Karpas-422 (cell line): ENCODE measurements around the gene MAN1C1. TPM values are rescaled to one million over a fixed set of nuclear protein-coding genes. Genes with fewer than 3 reads are reported as not detected.
A peak's percentile ranks its signal among the peaks of the same experiment; 100 is the strongest.

Experiments
- DNase-seq: peaks from one replicate; pipeline ENCODE4 v3.0.0-alpha.2; 2015
- H2AFZ ChIP-seq: fragments of 200-600 bp; sonication (generic); 2 replicates; pipeline ENCODE4 v1.6.1; 2014; ENCODE audit warnings: antibody characterized with exemption, low read length, mixed read lengths
- H3K27ac ChIP-seq: fragments of 200-600 bp; sonication (generic); 2 replicates; pipeline ENCODE4 v1.5.1; 2014; ENCODE audit warnings: mild to moderate bottlenecking, low read length, moderate library complexity
- H3K27me3 ChIP-seq: fragments of 200-600 bp; sonication (generic); 2 replicates; pipeline ENCODE4 v1.6.1; 2014; ENCODE audit warnings: low read length, mixed read lengths
- H3K36me3 ChIP-seq: fragments of 200-600 bp; sonication (generic); 2 replicates; pipeline ENCODE4 v1.6.1; 2014; ENCODE audit warnings: low read length, mixed read lengths; ENCODE audit not compliant: insufficient read depth
- H3K4me1 ChIP-seq: fragments of 200-600 bp; sonication (generic); 2 replicates; pipeline ENCODE4 v1.6.1; 2014; ENCODE audit warnings: mild to moderate bottlenecking, low read length, mixed read lengths
- H3K4me2 ChIP-seq: fragments of 200-600 bp; sonication (generic); 2 replicates; pipeline ENCODE4 v1.6.1; 2014; ENCODE audit warnings: low read length, low read depth, mild to moderate bottlenecking; ENCODE audit not compliant: poor library complexity, severe bottlenecking
- H3K4me3 ChIP-seq: fragments of 200-600 bp; sonication (generic); 2 replicates; pipeline ENCODE4 v1.5.1; 2014; ENCODE audit warnings: mild to moderate bottlenecking, antibody characterized with exemption, low read length, mixed read lengths
- H3K79me2 ChIP-seq: fragments of 200-600 bp; sonication (generic); 2 replicates; pipeline ENCODE4 v1.6.1; 2014; ENCODE audit warnings: mild to moderate bottlenecking, low read length, mixed read lengths
- H3K9ac ChIP-seq: fragments of 200-600 bp; sonication (generic); 2 replicates; pipeline ENCODE4 v1.6.0; 2014; ENCODE audit warnings: low read length
- H3K9me2 ChIP-seq: fragments of 200-600 bp; sonication (generic), shearing (Covaris generic); replicated peaks from 2 replicates; pipeline ENCODE4 v1.6.0; 2014; ENCODE audit warnings: mild to moderate bottlenecking, low read length, moderate library complexity; ENCODE audit not compliant: insufficient read depth
- H3K9me3 ChIP-seq: fragments of 300-700, 200-600 bp; sonication (generic); 2 replicates; pipeline ENCODE4 v1.6.1; 2014; ENCODE audit warnings: low read length, mixed read lengths
- H4K20me1 ChIP-seq: fragments of 200-600 bp; sonication (generic); 2 replicates; pipeline ENCODE4 v1.6.1; 2014; ENCODE audit warnings: mild to moderate bottlenecking, antibody characterized with exemption, low read length, low read depth; ENCODE audit not compliant: insufficient read depth
- total RNA-seq: library from RNA; depleted of rRNA; stranded (reverse); fragments of >200 nt; shearing (Covaris generic); gene quantifications from 2 replicates; pipeline ENCODE4 v1.2.3, GENCODE V29; 2014; ENCODE audit warnings: low replicate concordance; rRNA removed

Gene MAN1C1
- total RNA-seq: not detected in 2 replicates

GRCh38 chr1:25616095-25616986 is at the start of gene MAN1C1:
MAN1C1 (plus strand) TSS chr1:25616791; CDS start chr1:25617798, 1,007 bp downstream.
- Histone ChIP-seq H4K20me1 (peaks cover 9% of the 10 kb centered on the region), H3K9me3 (no peaks in the 10 kb centered on the region), H3K4me1 (peaks cover 18% of the 10 kb centered on the region), H2AFZ (peak within 1 kb of the TSS; percentile 85), H3K4me2 (peak within 1 kb of the TSS; percentile 76), H3K9me2 (no peaks in the 10 kb centered on the region), H3K27ac (no peak within 1 kb of the TSS), H3K9ac (peak within 1 kb of the TSS; percentile 58), H3K79me2 (no peaks in the 10 kb centered on the region), H3K36me3 (no peaks in the 10 kb centered on the region), H3K4me3 (peak within 1 kb of the TSS; percentile 65), H3K27me3 (no peaks in the 10 kb centered on the region)
- peak; percentile 93 for DNase-seq

DNA sequence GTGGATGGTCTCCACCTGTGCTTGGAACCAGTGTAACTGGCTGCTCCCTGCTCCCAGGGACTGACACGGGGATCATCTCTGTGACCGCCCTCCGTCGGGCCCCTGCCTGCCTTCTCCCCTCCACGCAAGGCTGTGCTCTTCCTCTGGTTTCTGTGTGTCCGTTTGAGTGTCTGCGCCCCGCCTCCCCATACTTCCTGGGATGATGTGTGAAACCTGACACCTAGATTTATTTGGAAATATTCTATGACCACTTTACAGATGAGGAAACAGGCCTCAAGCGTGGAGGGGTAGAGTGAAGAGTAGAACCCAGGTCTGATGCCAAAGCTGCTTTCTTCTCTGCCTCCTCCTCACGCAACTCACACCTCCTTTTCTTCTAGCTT is 48.9 kb upstream of the MAN1C1 start:
- peaks cover 19% of the 10 kb centered on the region for H3K4me1 ChIP-seq
- no peak overlapping the region for H3K4me3 ChIP-seq
- no peak overlapping the region for H3K27ac ChIP-seq
- H3K9me3 ChIP-seq: no peaks in the 10 kb centered on the region
- no peaks in the 10 kb centered on the region for H3K9me2 ChIP-seq
- H3K4me2 ChIP-seq: no peak overlapping the region
- no peak overlapping the region for H3K9ac ChIP-seq
- no peaks in the 10 kb centered on the region for H4K20me1 ChIP-seq
- no peak overlapping the region for H2AFZ ChIP-seq
- H3K79me2 ChIP-seq: no peaks in the 10 kb centered on the region
- no peaks in the 10 kb centered on the region for H3K36me3 ChIP-seq
- DNase-seq: no peak
- no peaks in the 10 kb centered on the region for H3K27me3 ChIP-seq

DNA sequence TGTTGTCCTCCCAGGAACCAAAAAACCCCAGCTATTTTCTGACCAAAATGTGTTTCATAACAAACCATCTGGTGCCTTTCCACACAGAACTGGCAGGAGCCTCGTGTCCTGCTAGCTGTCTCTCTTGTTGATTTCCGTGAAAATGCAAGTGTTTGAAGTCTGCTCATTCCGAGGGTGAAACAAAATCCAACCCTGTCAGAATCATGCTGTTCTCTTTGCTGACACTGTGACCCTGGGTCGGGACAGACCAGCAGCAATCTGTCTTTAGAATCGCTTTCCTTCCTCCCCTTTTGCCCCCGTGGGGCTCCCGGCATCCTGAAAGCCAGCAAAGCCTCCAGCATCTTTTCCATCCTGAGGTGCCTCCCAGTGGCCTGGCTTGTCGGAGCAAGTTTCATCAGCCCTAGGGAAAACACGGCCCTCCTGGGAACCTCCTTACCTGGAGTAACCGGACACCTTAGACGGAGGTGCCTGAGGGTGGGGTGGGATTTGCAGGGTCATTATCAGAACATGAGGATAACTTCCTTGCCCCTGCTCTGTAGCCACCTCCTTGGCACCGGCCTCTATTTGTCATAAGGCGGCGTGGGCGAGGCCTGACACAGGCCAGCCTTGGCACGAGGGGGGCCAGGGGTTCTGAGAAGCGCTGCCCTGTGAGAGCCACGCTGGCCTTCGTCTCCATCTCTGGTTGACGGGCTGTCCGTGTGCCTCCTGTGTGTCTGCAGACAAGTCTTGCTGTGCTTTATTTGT is 48.3 kb upstream of the MAN1C1 start:
- H3K9me3 ChIP-seq: no peaks in the 10 kb centered on the region
- H3K4me3 ChIP-seq: no peak overlapping the region
- no peak overlapping the region for H3K4me2 ChIP-seq
- H3K4me1 ChIP-seq: peaks cover 13% of the 10 kb centered on the region
- H3K9me2 ChIP-seq: no peaks in the 10 kb centered on the region
- no peak overlapping the region for H2AFZ ChIP-seq
- no peaks in the 10 kb centered on the region for H4K20me1 ChIP-seq
- H3K79me2 ChIP-seq: no peaks in the 10 kb centered on the region
- DNase-seq: no peak
- no peaks in the 10 kb centered on the region for H3K36me3 ChIP-seq
- no peak overlapping the region for H3K9ac ChIP-seq
- no peak overlapping the region for H3K27ac ChIP-seq
- no peaks in the 10 kb centered on the region for H3K27me3 ChIP-seq

DNA sequence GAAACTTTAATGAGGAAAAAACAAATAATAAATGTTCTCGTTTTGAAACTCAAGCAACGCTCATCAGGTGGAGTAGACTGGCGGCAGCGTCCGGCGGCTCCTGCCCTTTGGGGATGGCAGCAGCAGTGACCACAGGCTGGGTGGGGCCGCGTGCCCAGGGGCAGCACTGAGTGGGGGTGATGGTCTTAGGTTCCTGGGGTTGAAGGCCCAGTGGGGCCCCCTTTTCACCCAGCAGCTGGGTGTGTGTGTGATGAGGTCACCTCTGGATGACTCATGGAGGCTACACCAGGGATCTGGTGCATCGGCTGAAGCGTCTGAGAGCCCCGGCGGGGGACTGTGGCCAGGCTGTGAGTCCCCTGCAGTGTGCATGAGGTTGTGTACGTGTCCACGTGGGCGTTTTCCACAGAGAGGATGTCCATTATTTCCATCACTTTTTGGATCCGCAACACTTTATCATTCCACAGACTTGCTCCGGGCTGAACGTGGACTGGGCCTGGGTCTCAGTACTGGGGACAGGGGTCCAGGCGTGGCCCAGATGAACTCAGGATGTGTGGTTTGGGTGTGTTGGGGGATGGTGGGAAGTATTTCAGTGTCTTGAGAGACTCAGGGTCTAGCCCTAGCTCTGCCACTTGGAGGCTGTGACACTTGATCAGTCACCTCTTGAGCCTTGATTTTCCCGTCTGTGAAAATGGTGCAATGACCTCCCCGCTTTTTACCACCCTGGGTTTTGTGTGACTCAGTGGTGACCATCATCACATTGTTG is 47.6 kb upstream of the MAN1C1 start:
- no peak overlapping the region for H3K4me2 ChIP-seq
- peaks cover 13% of the 10 kb centered on the region for H3K4me1 ChIP-seq
- no peak for DNase-seq
- H3K36me3 ChIP-seq: no peaks in the 10 kb centered on the region
- no peaks in the 10 kb centered on the region for H4K20me1 ChIP-seq
- no peaks in the 10 kb centered on the region for H3K9me2 ChIP-seq
- H3K27ac ChIP-seq: no peak overlapping the region
- no peak overlapping the region for H2AFZ ChIP-seq
- H3K9me3 ChIP-seq: no peaks in the 10 kb centered on the region
- H3K4me3 ChIP-seq: no peak overlapping the region
- H3K9ac ChIP-seq: no peak overlapping the region
- H3K27me3 ChIP-seq: no peaks in the 10 kb centered on the region
- no peaks in the 10 kb centered on the region for H3K79me2 ChIP-seq

DNA sequence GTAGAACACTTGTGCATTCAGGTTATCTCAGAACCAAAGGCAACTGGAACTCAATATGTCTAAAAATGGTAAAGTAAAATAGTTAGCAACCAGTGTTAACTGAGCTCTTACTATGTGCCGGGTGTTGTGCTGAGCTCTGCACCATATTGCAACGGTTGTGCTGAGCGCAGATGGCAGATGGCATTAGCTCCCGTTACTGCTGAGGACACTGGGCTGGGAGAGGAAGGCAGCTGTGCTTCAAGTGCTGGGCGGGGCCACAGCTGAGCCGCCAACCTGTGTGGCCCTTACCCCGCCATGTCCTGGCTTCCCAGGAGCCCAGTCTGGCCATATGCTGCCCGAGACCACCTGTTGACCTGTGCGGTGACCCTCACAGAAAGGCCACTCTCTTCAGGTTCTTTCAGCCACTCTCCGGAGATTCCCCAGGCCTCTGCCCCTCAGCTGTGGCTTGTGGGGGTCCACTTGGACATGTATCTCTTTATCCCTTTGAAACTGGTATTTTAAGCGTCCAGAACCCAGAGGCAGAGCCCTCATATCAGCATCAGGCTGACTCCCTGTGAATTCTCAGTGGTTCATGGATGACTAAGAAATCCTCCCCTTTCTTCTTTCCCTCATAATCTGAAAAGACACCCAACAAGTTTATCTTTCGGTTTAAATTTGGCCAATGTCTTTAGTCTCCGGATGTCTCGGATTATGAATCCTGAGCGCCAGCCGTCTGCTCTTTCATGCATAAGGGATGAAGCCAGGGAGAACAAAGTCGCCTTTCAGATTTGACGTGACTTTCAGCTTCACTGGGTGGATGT is 46.8 kb upstream of the MAN1C1 start:
- H3K4me3 ChIP-seq: no peak overlapping the region
- H2AFZ ChIP-seq: no peak overlapping the region
- H3K4me1 ChIP-seq: peaks cover 13% of the 10 kb centered on the region
- H3K9me3 ChIP-seq: no peaks in the 10 kb centered on the region
- no peak for DNase-seq
- no peaks in the 10 kb centered on the region for H3K36me3 ChIP-seq
- no peak overlapping the region for H3K4me2 ChIP-seq
- no peak overlapping the region for H3K27ac ChIP-seq
- no peaks in the 10 kb centered on the region for H3K9me2 ChIP-seq
- no peak overlapping the region for H3K9ac ChIP-seq
- no peaks in the 10 kb centered on the region for H4K20me1 ChIP-seq
- no peaks in the 10 kb centered on the region for H3K27me3 ChIP-seq
- no peaks in the 10 kb centered on the region for H3K79me2 ChIP-seq

DNA sequence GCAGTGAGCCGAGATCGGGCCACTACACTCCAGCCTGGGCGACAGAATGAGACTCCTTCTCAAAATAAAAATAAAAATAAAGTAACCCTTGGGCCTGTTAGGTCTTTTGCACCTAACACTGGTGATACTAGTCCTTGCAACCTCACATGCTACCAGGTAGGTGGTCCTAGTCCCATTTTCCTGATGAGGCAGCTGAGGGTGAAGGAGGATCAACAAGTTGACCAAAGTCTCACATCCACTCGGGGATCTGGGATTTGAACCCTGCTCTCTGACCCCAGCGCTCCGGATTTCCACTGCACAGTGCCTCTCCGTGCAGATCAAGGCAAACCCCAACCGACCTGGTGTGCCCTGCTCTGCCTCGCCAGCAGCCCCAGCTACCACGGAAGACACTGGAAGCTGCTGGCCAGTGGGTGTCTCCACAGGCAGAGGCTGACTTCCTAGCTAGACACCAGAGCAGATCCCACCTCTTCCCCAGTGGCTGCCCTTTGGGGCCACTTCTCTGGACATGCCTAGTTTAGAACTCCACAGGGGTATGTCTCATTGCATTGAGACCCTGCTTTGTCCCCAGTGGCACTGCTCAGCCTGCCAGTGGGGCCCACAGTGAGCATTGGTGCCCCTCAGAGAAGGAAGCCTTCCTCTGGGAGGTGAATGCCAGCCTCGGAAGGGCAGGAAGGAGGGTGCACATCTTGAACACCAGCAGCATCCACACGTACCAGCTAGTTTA is 45.6 kb upstream of the MAN1C1 start:
- no peaks in the 10 kb centered on the region for H3K9me3 ChIP-seq
- H3K9me2 ChIP-seq: no peaks in the 10 kb centered on the region
- H3K4me2 ChIP-seq: no peak overlapping the region
- DNase-seq: no peak
- peaks cover 3% of the 10 kb centered on the region; the same call in 1 of the 2 replicates for H3K4me1 ChIP-seq
- H3K27ac ChIP-seq: no peak overlapping the region
- H3K27me3 ChIP-seq: no peaks in the 10 kb centered on the region
- no peaks in the 10 kb centered on the region for H3K36me3 ChIP-seq
- no peaks in the 10 kb centered on the region for H4K20me1 ChIP-seq
- no peak overlapping the region for H3K9ac ChIP-seq
- no peak overlapping the region for H2AFZ ChIP-seq
- H3K4me3 ChIP-seq: no peak overlapping the region
- H3K79me2 ChIP-seq: no peaks in the 10 kb centered on the region

DNA sequence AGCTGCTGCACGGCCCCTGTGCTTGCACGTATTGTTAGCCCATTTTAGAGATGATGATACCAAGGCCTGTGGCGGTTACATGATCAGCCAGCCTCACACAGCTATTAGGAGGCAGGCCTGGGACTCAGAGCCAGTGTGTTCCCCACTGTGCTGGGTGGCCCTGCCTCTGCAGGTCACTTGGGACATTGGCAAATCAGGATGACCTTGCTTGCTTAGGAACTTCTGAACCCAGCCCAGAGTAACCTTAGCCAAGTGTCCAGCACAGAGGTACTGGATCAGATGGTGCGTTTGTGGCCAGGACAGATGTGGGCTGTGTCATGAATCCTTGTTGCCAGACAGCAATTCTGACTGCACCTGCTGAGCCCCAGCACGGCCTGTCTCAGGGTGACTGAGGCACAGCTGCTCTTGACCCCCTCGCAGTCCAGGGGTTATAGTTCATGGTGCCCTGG is 45.0 kb upstream of the MAN1C1 start:
- H3K9ac ChIP-seq: no peak overlapping the region
- H3K79me2 ChIP-seq: no peaks in the 10 kb centered on the region
- H3K36me3 ChIP-seq: no peaks in the 10 kb centered on the region
- no peak overlapping the region for H3K4me3 ChIP-seq
- no peak overlapping the region for H2AFZ ChIP-seq
- no peaks in the 10 kb centered on the region for H3K4me1 ChIP-seq
- no peak overlapping the region for H3K4me2 ChIP-seq
- H3K27ac ChIP-seq: no peak overlapping the region
- no peaks in the 10 kb centered on the region for H3K27me3 ChIP-seq
- no peaks in the 10 kb centered on the region for H4K20me1 ChIP-seq
- H3K9me2 ChIP-seq: no peaks in the 10 kb centered on the region
- no peaks in the 10 kb centered on the region for H3K9me3 ChIP-seq
- DNase-seq: no peak
